Endodermal cell (in vitro differentiated cells): Measurements from ENCODE around the gene CLEC2A. TPM values are rescaled to one million over a fixed set of nuclear protein-coding genes. Genes with fewer than 3 reads are reported as not detected.

ENCODE experiments used
- DNase-seq: peaks from one replicate; pipeline ENCODE4 v3.0.0-alpha.2; 2017
- H3K27ac ChIP-seq: 2 replicates; pipeline ENCODE4 v1.5.1; 2013; ENCODE audit warnings: mild to moderate bottlenecking, low read depth, low read length, moderate library complexity
- H3K27me3 ChIP-seq: 2 replicates; pipeline ENCODE4 v1.6.1; 2013; ENCODE audit warnings: mild to moderate bottlenecking, low read length, moderate library complexity; ENCODE audit not compliant: insufficient read depth, control insufficient read depth, poor library complexity, severe bottlenecking
- H3K36me3 ChIP-seq: 2 replicates; pipeline ENCODE4 v1.7.0; 2013; ENCODE audit warnings: mild to moderate bottlenecking, low read length, moderate library complexity; ENCODE audit not compliant: control insufficient read depth, insufficient read depth
- H3K4me1 ChIP-seq: one replicate; pipeline ENCODE4 v1.7.0; 2013; ENCODE audit warnings: low read length; ENCODE audit not compliant: control insufficient read depth, insufficient read depth
- H3K4me3 ChIP-seq: 2 replicates; pipeline ENCODE4 v1.5.1; 2013; ENCODE audit warnings: mild to moderate bottlenecking, low read length, moderate library complexity
- H3K9ac ChIP-seq: 2 replicates; pipeline ENCODE4 v1.6.1; 2013; ENCODE audit warnings: mild to moderate bottlenecking, low read length, moderate library complexity; ENCODE audit not compliant: poor library complexity, severe bottlenecking; ENCODE audit errors: extremely low read depth
- H3K9me3 ChIP-seq: 2 replicates; pipeline ENCODE4 v1.6.1; 2013; ENCODE audit warnings: mild to moderate bottlenecking, low read length, moderate library complexity; ENCODE audit not compliant: control insufficient read depth
- H3K27ac Mint-ChIP-seq: 2 replicates; pipeline ENCODE4 v1.8.0; 2020; ENCODE audit warnings: mixed read lengths
- H3K27me3 Mint-ChIP-seq: 2 replicates; pipeline ENCODE4 v1.8.0; 2021; ENCODE audit warnings: mild to moderate bottlenecking, mixed read lengths; ENCODE audit not compliant: insufficient read depth
- H3K36me3 Mint-ChIP-seq: 2 replicates; pipeline ENCODE4 v1.8.0; 2020; ENCODE audit warnings: low read depth, mixed read lengths
- H3K4me1 Mint-ChIP-seq: 2 replicates; pipeline ENCODE4 v1.8.0; 2020; ENCODE audit warnings: mixed read lengths
- H3K4me3 Mint-ChIP-seq: 2 replicates; pipeline ENCODE4 v1.8.0; 2020; ENCODE audit warnings: mild to moderate bottlenecking, moderate library complexity, mixed read lengths
- H3K9me3 Mint-ChIP-seq: 2 replicates; pipeline ENCODE4 v1.8.0; 2020; ENCODE audit warnings: mild to moderate bottlenecking, mixed read lengths
- WGBS, 2 experiments: methylation state at CpG; one replicate each; pipeline versions ENCODE4 v1.1.5 to v1.1.7; 2013; ENCODE audit warnings: missing lambda C conversion rate in 2 of 2, mixed read lengths in 1 of 2; ENCODE audit not compliant: insufficient coverage in 1 of 2, insufficient read length in 1 of 2; 5-methylcytosine and 5-hydroxymethylcytosine counted together
- total RNA-seq, 2 donors: library from RNA; stranded (reverse); fragmentation: NEBNext Ultra II Directional in 1 of 2; extraction: Animal tissue kit (Norgen Biotek cat#: 25700) in 1 of 2; gene quantifications; 2 replicates in 1 of 2; 3 replicates in 1 of 2; pipeline ENCODE4 v1.2.1, GENCODE V29; 2021
- TF ChIP-seq, protein P1 (sequence below): fragments of 200-600 bp; sonication (generic); conservative IDR thresholded peaks from 2 replicates; pipeline ENCODE4 v1.5.0; 2021; ENCODE audit warnings: antibody characterized with exemption, mild to moderate bottlenecking

Gene CLEC2A
- total RNA-seq, 2 donors from 2014 or later = 3.8 TPM; not detected in 1

GRCh38 chr12:9933958-9934357 lies 1.8 kb upstream of the CLEC2A start:
- H3K4me1 Mint-ChIP-seq = peaks cover 10% of the 10 kb centered on the region
- Histone ChIP-seq H3K27ac (no peak overlapping the region), H3K9me3 (no peaks in the 10 kb centered on the region), H3K4me1 (peaks cover 11% of the 10 kb centered on the region), H3K4me3 (no peak overlapping the region), H3K27me3 (no peaks in the 10 kb centered on the region), H3K36me3 (no peaks in the 10 kb centered on the region), H3K9ac (no peak overlapping the region)
- TF ChIP-seq, protein P1, sequence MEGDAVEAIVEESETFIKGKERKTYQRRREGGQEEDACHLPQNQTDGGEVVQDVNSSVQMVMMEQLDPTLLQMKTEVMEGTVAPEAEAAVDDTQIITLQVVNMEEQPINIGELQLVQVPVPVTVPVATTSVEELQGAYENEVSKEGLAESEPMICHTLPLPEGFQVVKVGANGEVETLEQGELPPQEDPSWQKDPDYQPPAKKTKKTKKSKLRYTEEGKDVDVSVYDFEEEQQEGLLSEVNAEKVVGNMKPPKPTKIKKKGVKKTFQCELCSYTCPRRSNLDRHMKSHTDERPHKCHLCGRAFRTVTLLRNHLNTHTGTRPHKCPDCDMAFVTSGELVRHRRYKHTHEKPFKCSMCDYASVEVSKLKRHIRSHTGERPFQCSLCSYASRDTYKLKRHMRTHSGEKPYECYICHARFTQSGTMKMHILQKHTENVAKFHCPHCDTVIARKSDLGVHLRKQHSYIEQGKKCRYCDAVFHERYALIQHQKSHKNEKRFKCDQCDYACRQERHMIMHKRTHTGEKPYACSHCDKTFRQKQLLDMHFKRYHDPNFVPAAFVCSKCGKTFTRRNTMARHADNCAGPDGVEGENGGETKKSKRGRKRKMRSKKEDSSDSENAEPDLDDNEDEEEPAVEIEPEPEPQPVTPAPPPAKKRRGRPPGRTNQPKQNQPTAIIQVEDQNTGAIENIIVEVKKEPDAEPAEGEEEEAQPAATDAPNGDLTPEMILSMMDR = no peak
- H3K36me3 Mint-ChIP-seq = no peaks in the 10 kb centered on the region
- WGBS, 2 experiments = 96% methylated on average over 2 of the region's 2 CpGs; no CpG with 5 or more reads in 1 of the 2 experiments
- no peak for DNase-seq
- H3K9me3 Mint-ChIP-seq = no peaks in the 10 kb centered on the region
- H3K27me3 Mint-ChIP-seq = no peaks in the 10 kb centered on the region
- no peak overlapping the region for H3K27ac Mint-ChIP-seq
- H3K4me3 Mint-ChIP-seq = no peak overlapping the region

- 88% methylated on average over 1 of the region's 3 CpGs; no CpG with 5 or more reads in 1 of the 2 experiments for WGBS, 2 experiments
Observed at GRCh38 chr12:9931245-9931644, 925 bp downstream of the CLEC2A start.

GRCh38 chr12:9928607-9929006 lies 3.6 kb downstream of the CLEC2A start:
- Histone ChIP-seq H3K27ac (no peak overlapping the region), H3K4me1 (peaks cover 11% of the 10 kb centered on the region), H3K27me3 (no peaks in the 10 kb centered on the region), H3K36me3 (no peaks in the 10 kb centered on the region), H3K9me3 (no peaks in the 10 kb centered on the region), H3K9ac (no peak overlapping the region), H3K4me3 (no peak overlapping the region)
- TF ChIP-seq, protein P1 = no peak
- Mint-ChIP-seq H3K4me3 (no peak overlapping the region), H3K9me3 (no peaks in the 10 kb centered on the region), H3K36me3 (no peaks in the 10 kb centered on the region), H3K27ac (no peak overlapping the region), H3K27me3 (no peaks in the 10 kb centered on the region), H3K4me1 (peaks cover 11% of the 10 kb centered on the region)
- no peak for DNase-seq
- 96 to 100% methylated on average over 1 to 3 of the region's 3 CpGs for WGBS, 2 experiments

More at GRCh38 chr12:9931245-9931644, 925 bp downstream of the CLEC2A start:
- Histone ChIP-seq H3K36me3 (no peaks in the 10 kb centered on the region), H3K27me3 (no peaks in the 10 kb centered on the region), H3K27ac (no peak overlapping the region), H3K4me1 (peaks cover 11% of the 10 kb centered on the region), H3K4me3 (no peak overlapping the region), H3K9ac (no peak overlapping the region), H3K9me3 (no peaks in the 10 kb centered on the region)
- H3K4me3 Mint-ChIP-seq = no peak overlapping the region
- H3K9me3 Mint-ChIP-seq = no peaks in the 10 kb centered on the region
- DNase-seq = no peak
- TF ChIP-seq, protein P1 = no peak
- no peak overlapping the region for H3K27ac Mint-ChIP-seq
- no peaks in the 10 kb centered on the region for H3K27me3 Mint-ChIP-seq
- no peaks in the 10 kb centered on the region for H3K36me3 Mint-ChIP-seq
- H3K4me1 Mint-ChIP-seq = peaks cover 10% of the 10 kb centered on the region
